Measurements from ENCODE around the gene FAM120C.
A peak's percentile ranks its signal among the peaks of the same experiment; 100 is the strongest.

Gene FAM120C

GRCh38 chrX:54166915-54167314 is 16.1 kb downstream of the FAM120C start:
- no peak for DNase-seq
- intact Hi-C loops (cut with DNase I): no loop called here

- no peak for DNase-seq
- intact Hi-C loops (cut with DNase I): no loop called here
Observed at GRCh38 chrX:54157561-54157960, 25.5 kb downstream of the FAM120C start.

- intact Hi-C loops (cut with DNase I): no loop called here
- DNase-seq: no peak
Observed at GRCh38 chrX:54134269-54134668, 48.8 kb downstream of the FAM120C start.

GRCh38 chrX:54116391-54116790 is 66.7 kb downstream of the FAM120C start:
- no peak for DNase-seq
- intact Hi-C loops (cut with DNase I): no loop called here

GRCh38 chrX:54093571-54093970 is 89.5 kb downstream of the FAM120C start:
- DNase-seq: no peak

GRCh38 chrX:54093159-54093558 is 89.9 kb downstream of the FAM120C start:
- intact Hi-C loops (cut with DNase I): no loop called here
- no peak for DNase-seq

More at GRCh38 chrX:54093571-54093970, 89.5 kb downstream of the FAM120C start:
- intact Hi-C loops (cut with DNase I): no loop called here

- no peak for DNase-seq
- intact Hi-C loops (cut with DNase I): no loop called here
Observed at GRCh38 chrX:54090880-54091279, 92.2 kb downstream of the FAM120C start.

GRCh38 chrX:54089191-54089590 is 93.9 kb downstream of the FAM120C start:
- intact Hi-C loops (cut with DNase I): no loop called here
- DNase-seq: no peak

- no peak for DNase-seq
- intact Hi-C loops (cut with DNase I): no loop called here
Observed at GRCh38 chrX:54087661-54088060, 95.4 kb downstream of the FAM120C start.

- DNase-seq: no peak
- intact Hi-C loops (cut with DNase I): no loop called here
Observed at GRCh38 chrX:54085666-54086065, 97.4 kb downstream of the FAM120C start.

GRCh38 chrX:54076903-54077302 is 106.2 kb downstream of the FAM120C start:
- intact Hi-C loops (cut with DNase I): no loop called here

GRCh38 chrX:54074826-54075225 is 108.2 kb downstream of the FAM120C start:
- DNase-seq: no peak
- intact Hi-C loops (cut with DNase I): no loop called here

More at GRCh38 chrX:54076903-54077302, 106.2 kb downstream of the FAM120C start:
- no peak for DNase-seq

- intact Hi-C loops (cut with DNase I): no loop called here
- no peak for DNase-seq
Observed at GRCh38 chrX:54067766-54068165, 115.3 kb downstream of the FAM120C start.

- intact Hi-C loops (cut with DNase I): no loop called here
- no peak for DNase-seq
Observed at GRCh38 chrX:54066841-54067240, 116.2 kb downstream of the FAM120C start.

GRCh38 chrX:54064564-54064963 is 118.5 kb downstream of the FAM120C start:
- DNase-seq: no peak
- intact Hi-C loops (cut with DNase I): no loop called here

- intact Hi-C loops (cut with DNase I): no loop called here
Observed at GRCh38 chrX:54063361-54063760, 119.7 kb downstream of the FAM120C start.

GRCh38 chrX:54049801-54050200 is 133.3 kb downstream of the FAM120C start:
- no peak for DNase-seq
- intact Hi-C loops (cut with DNase I): loop anchor here (10.0 kb wide), 2 partner anchors 135 to 365 kb away; partner anchors contain the start of genes FAM120C and HUWE1

More at GRCh38 chrX:54063361-54063760, 119.7 kb downstream of the FAM120C start:
- no peak for DNase-seq

- no peak for DNase-seq
- intact Hi-C loops (cut with DNase I): loop anchor here (10.0 kb wide), 2 partner anchors 136 to 364 kb away; partner anchors contain the start of genes FAM120C and HUWE1
Observed at GRCh38 chrX:54048412-54048811, 134.6 kb downstream of the FAM120C start.

GRCh38 chrX:54045563-54046228 is 137.4 kb downstream of the FAM120C start:
- no peak for DNase-seq
- intact Hi-C loops (cut with DNase I): loop anchor here (10.0 kb wide), 2 partner anchors 139 to 361 kb away; partner anchors contain the start of genes FAM120C and HUWE1

- DNase-seq: no peak
- intact Hi-C loops (cut with DNase I): loop anchor here (10.0 kb wide), 2 partner anchors 140 to 360 kb away; partner anchors contain the start of genes FAM120C and HUWE1
Observed at GRCh38 chrX:54044877-54045338, 138.1 kb downstream of the FAM120C start.

- intact Hi-C loops (cut with DNase I): loop anchor here (10.0 kb wide), 2 partner anchors 140 to 360 kb away; partner anchors contain the start of genes FAM120C and HUWE1
- DNase-seq: peak; percentile 78 to 98 (median 87)
Observed at GRCh38 chrX:54044126-54044876, 138.8 kb downstream of the FAM120C start, which contains the start of gene PHF8. Gene PHF8, minus strand, starts transcription at chrX:54044473. Its CDS starts 1,745 bp downstream, at chrX:54042728.
